Activated CD8-positive, alpha-beta T cell treated with anti-CD3 and anti-CD28 coated beads for 36 hours (primary cell): Measurements from ENCODE around the gene MARCOL. TPM values are rescaled to one million over a fixed set of nuclear protein-coding genes. Genes with fewer than 3 reads are reported as not detected.

Experiments
- ATAC-seq: fragments of 200-7000 bp; cut with Tn5 transposase; one replicate; pipeline ENCODE4 v1.10.0; 2021; ENCODE audit warnings: mild to moderate bottlenecking, moderate library complexity
- CTCF ChIA-PET: fragments of 350-600 bp; sonication (Branson Sonifier 250); formaldehyde crosslinking; loops from one replicate; lab custom pipeline; 2021; ENCODE audit warnings: antibody characterized with exemption; lab: Charles Lee
- POLR2A ChIA-PET: fragments of 350-600 bp; sonication (Branson Sonifier 250); formaldehyde crosslinking; loops from one replicate; lab custom pipeline; 2021; ENCODE audit warnings: antibody characterized with exemption; lab: Charles Lee
- DNase-seq: peaks from one replicate; pipeline ENCODE4 v3.0.0-alpha.2; 2020
- H3K27ac Mint-ChIP-seq: one replicate; pipeline ENCODE4 v1.8.0; 2021; ENCODE audit warnings: mild to moderate bottlenecking, mixed read lengths
- H3K27me3 Mint-ChIP-seq: one replicate; pipeline ENCODE4 v1.8.0; 2021; ENCODE audit warnings: mixed read lengths
- H3K36me3 Mint-ChIP-seq: one replicate; pipeline ENCODE4 v1.8.0; 2021; ENCODE audit warnings: low read depth, mixed read lengths
- H3K4me1 Mint-ChIP-seq: one replicate; pipeline ENCODE4 v1.8.0; 2021; ENCODE audit warnings: low read depth, mixed read lengths
- H3K4me3 Mint-ChIP-seq: one replicate; pipeline ENCODE4 v1.8.0; 2021; ENCODE audit warnings: mild to moderate bottlenecking, moderate library complexity, mixed read lengths
- H3K9me3 Mint-ChIP-seq: one replicate; pipeline ENCODE4 v1.8.0; 2021; ENCODE audit warnings: mixed read lengths
- CTCF ChIP-seq: fragments of 200-600 bp; IDR thresholded peaks from one replicate; pipeline ENCODE4 v1.8.0; 2022; ENCODE audit warnings: antibody characterized with exemption, mild to moderate bottlenecking
- intact Hi-C: fragments of 100-400 bp; cut with micrococcal nuclease; formaldehyde crosslinking; loops from one replicate; pipeline ENCODE4 v1.10.0; 2022
- total RNA-seq, 2 experiments: library from RNA; stranded (reverse); gene quantifications; one replicate each; pipeline ENCODE4 v1.2.3, GENCODE V29; 2021

The MARCOL gene, protein sequence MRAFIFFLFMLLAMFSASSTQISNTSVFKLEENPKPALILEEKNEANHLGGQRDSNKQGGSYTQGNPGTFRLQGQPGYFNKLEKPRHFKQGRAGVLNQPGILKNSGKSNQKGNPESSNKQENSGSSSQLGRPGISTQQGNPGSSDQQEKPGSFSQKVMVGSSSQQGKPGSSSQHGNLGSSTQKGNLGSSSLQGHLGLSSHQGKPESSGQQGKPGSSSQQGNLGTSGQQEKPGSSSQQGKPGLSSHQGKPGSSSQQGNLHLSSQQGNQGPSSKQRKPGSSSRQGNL
- total RNA-seq, result not detected

- H3K4me3 Mint-ChIP-seq, result no peak within 1 kb of the TSS
- TF ChIP-seq CTCF, result no peak
- no peak for ATAC-seq
- ChIA-PET CTCF (no interaction called here), POLR2A (no interaction called here)
- H3K27ac Mint-ChIP-seq, result no peak within 1 kb of the TSS
- H3K9me3 Mint-ChIP-seq, result peaks cover 1% of the 10 kb centered on the region
- no peaks in the 10 kb centered on the region for H3K4me1 Mint-ChIP-seq
- no peaks in the 10 kb centered on the region for H3K27me3 Mint-ChIP-seq
- no peaks in the 10 kb centered on the region for H3K36me3 Mint-ChIP-seq
- DNase-seq, result no peak
- intact Hi-C loops, result no loop called here
Measured at GRCh38 chr5:148238418-148238794, at the start of gene MARCOL. Gene MARCOL (plus strand): TSS chr5:148238525. CDS start chr5:148238598, 73 bp downstream.

DNA sequence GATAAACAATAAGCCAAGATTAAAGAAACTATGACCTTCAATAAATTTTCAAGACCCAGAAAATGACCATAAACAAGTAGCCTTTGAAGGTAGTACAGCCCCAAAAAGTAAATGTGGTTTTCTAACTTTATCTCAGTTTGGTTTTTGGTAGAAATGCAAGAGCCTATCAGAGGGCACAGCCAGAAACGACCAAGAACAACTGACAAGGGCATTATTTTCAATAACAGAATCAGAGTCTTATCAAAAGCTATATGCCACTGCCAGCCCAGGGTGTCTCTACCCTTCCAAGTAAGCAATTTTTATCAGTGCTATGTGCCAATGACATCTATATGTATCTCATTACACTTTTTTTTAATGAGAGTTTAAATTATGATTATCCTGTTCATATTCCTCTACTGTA, 47.3 kb upstream of the MARCOL start:
- Mint-ChIP-seq H3K27me3 (peaks cover 15% of the 10 kb centered on the region), H3K27ac (no peak overlapping the region), H3K4me3 (no peak overlapping the region), H3K36me3 (no peaks in the 10 kb centered on the region), H3K9me3 (no peaks in the 10 kb centered on the region), H3K4me1 (peaks cover 6% of the 10 kb centered on the region)
- POLR2A ChIA-PET, result no interaction called here
- CTCF ChIA-PET, result interaction anchor here (1.5 kb wide), 1 partner anchor 184 kb away, joined by 3 read pairs; no protein-coding TSS in a partner anchor
- ATAC-seq (no peak), DNase-seq (no peak)
- intact Hi-C loops, result no loop called here
- no peak for TF ChIP-seq CTCF

GRCh38 chr5:148193202-148193601, 45.1 kb upstream of the MARCOL start:
- Mint-ChIP-seq H3K4me1 (no peaks in the 10 kb centered on the region), H3K27ac (no peak overlapping the region), H3K27me3 (peaks cover 11% of the 10 kb centered on the region), H3K4me3 (no peak overlapping the region), H3K36me3 (no peaks in the 10 kb centered on the region), H3K9me3 (no peaks in the 10 kb centered on the region)
- CTCF ChIA-PET, result interaction anchor here (1.3 kb wide), 1 partner anchor 14 kb away, joined by 4 read pairs; no protein-coding TSS in a partner anchor
- POLR2A ChIA-PET, result no interaction called here
- DNase-seq (no peak), ATAC-seq (no peak)
- TF ChIP-seq CTCF, result no peak
- intact Hi-C loops, result no loop called here

DNA sequence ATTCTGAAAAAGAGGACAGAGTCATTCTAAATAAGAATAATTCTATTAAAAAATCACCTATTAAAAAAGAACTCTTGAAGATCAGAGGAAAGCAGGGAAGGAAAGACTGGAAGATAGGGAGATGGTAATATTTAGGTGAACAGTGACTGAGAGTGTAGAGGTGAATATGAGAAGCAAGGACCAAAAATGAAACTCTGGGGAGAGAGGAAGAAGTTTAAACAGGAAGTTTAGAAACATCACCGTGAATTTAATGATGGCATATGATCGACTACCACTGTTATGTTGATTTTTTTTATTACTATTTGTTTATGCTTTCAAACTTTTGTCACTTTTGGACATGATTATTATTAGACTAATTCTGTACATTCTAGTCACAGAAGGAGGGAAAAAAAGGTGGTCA, 37.2 kb upstream of the MARCOL start:
- H3K27me3 Mint-ChIP-seq, result peaks cover 11% of the 10 kb centered on the region
- H3K4me1 Mint-ChIP-seq, result no peaks in the 10 kb centered on the region
- no peak for TF ChIP-seq CTCF
- intact Hi-C loops, result no loop called here
- H3K4me3 Mint-ChIP-seq, result no peak overlapping the region
- H3K36me3 Mint-ChIP-seq, result no peaks in the 10 kb centered on the region
- H3K9me3 Mint-ChIP-seq, result no peaks in the 10 kb centered on the region
- CTCF ChIA-PET, result no interaction called here
- H3K27ac Mint-ChIP-seq, result no peak overlapping the region
- no peak for DNase-seq
- POLR2A ChIA-PET, result no interaction called here
- no peak for ATAC-seq

- peaks cover 13% of the 10 kb centered on the region for H3K27me3 Mint-ChIP-seq
- no peak for DNase-seq
- TF ChIP-seq CTCF, result no peak
- H3K27ac Mint-ChIP-seq, result no peak within 1 kb of the TSS
- H3K9me3 Mint-ChIP-seq, result no peaks in the 10 kb centered on the region
- CTCF ChIA-PET, result no interaction called here
- H3K4me1 Mint-ChIP-seq, result no peaks in the 10 kb centered on the region
- POLR2A ChIA-PET, result no interaction called here
- H3K36me3 Mint-ChIP-seq, result no peaks in the 10 kb centered on the region
- H3K4me3 Mint-ChIP-seq, result no peak within 1 kb of the TSS
- intact Hi-C loops, result no loop called here
- ATAC-seq, result no peak
Measured at GRCh38 chr5:148202531-148203203, 35.7 kb upstream of the MARCOL start, which contains the start of gene SPINK6. Gene SPINK6 (plus strand): TSS chr5:148203042. CDS start chr5:148203097, 55 bp downstream.
